Brain microvascular endothelial cell (primary cell): ENCODE results near the gene XYLT2.

Experiments used
- DNase-seq: peaks from one replicate; pipeline ENCODE4 v3.0.0-alpha.2; 2020
- H3K27ac ChIP-seq: fragments of 250-450 bp; sonication (Bioruptor Pico); 2 replicates; pipeline ENCODE4 v1.5.1; 2020; ENCODE audit warnings: mild to moderate bottlenecking, moderate library complexity
- H3K27me3 ChIP-seq: fragments of 250-450 bp; sonication (Bioruptor Pico); replicated peaks from 2 replicates; pipeline ENCODE4 v1.5.1; 2020; ENCODE audit warnings: mild to moderate bottlenecking
- H3K36me3 ChIP-seq: fragments of 250-450 bp; sonication (Bioruptor Pico); replicated peaks from 2 replicates; pipeline ENCODE4 v1.5.1; 2020; ENCODE audit warnings: mild to moderate bottlenecking
- H3K4me3 ChIP-seq: 2 replicates; pipeline ENCODE4 v1.5.1; 2011; ENCODE audit warnings: low read depth, mild to moderate bottlenecking, control low read depth, low read length, moderate library complexity
- CTCF ChIP-seq: IDR thresholded peaks from 2 replicates; pipeline ENCODE4 v1.5.1; 2011; ENCODE audit warnings: low read depth, mild to moderate bottlenecking, moderate library complexity, low read length, control low read depth, inconsistent platforms; ENCODE audit errors: missing control alignments
- in situ Hi-C: cut with HindIII; loops from 2 replicates; pipeline ENCODE4 v1.10.0; 2017; ENCODE audit warnings: low sequenced_read_pairs, low pct_ligation_motif_present

The XYLT2 gene

GRCh38 chr17:50407921-50408320 lies 62.0 kb downstream of the XYLT2 start:
- peaks cover 2% of the 10 kb centered on the region for H3K27me3 ChIP-seq
- in situ Hi-C loops = no loop called here
- DNase-seq = no peak
- H3K36me3 ChIP-seq = no peaks in the 10 kb centered on the region
- no peak for TF ChIP-seq CTCF
- H3K4me3 ChIP-seq = no peak overlapping the region
- H3K27ac ChIP-seq = no peak overlapping the region
